NT2/D1 (cell line): ENCODE measurements around the gene ERGIC1.

Experiments used
- SUZ12 ChIP-seq: IDR thresholded peaks from 2 replicates; pipeline ENCODE4 v1.6.1; 2011; ENCODE audit not compliant: insufficient read length, insufficient read depth; ENCODE audit errors: extremely low read depth
- YY1 ChIP-seq: IDR thresholded peaks from 2 replicates; pipeline ENCODE4 v1.6.1; 2011; ENCODE audit not compliant: insufficient read length, insufficient read depth
- ZNF274 ChIP-seq: IDR thresholded peaks from 2 replicates; pipeline ENCODE4 v1.6.1; 2011; ENCODE audit warnings: mild to moderate bottlenecking, low read depth, low read length

DNA sequence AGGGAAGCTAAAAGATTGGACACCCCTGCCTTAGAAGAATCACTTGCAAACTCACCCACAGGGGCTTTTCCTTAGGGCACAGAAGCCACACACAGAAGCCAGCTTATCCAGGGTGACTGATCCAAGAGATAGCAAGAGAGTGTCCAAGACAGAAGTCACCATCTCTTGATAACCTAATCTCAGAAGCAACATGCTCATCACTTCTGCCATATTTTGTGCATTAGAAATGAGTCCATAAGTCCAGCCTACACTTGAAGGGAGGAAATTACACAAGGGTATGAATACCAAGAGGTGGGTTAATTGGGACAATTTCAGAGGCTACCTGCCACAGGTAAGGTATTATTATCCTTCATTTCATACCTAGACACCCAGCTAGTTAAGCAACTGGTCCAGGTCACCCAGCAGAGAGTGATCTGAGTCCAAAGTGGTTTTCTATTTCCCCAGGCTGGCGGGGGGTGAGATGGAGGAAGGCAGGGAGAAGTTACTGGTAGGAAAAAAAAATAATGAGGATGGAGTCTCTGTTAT, 3.7 kb upstream of the ERGIC1 start:
- TF ChIP-seq ZNF274 (no peak), YY1 (no peak), SUZ12 (no peak)
